GM19372 (cell line): ENCODE data around the gene TTC34.

Experiments used
- ATAC-seq: cut with Tn5 transposase; IDR thresholded peaks from one replicate; pipeline ENCODE4 v1.9.1; 2021; ENCODE audit warnings: mild to moderate bottlenecking, low read depth, moderate library complexity; ENCODE audit not compliant: unreplicated experiment

The TTC34 gene

DNA sequence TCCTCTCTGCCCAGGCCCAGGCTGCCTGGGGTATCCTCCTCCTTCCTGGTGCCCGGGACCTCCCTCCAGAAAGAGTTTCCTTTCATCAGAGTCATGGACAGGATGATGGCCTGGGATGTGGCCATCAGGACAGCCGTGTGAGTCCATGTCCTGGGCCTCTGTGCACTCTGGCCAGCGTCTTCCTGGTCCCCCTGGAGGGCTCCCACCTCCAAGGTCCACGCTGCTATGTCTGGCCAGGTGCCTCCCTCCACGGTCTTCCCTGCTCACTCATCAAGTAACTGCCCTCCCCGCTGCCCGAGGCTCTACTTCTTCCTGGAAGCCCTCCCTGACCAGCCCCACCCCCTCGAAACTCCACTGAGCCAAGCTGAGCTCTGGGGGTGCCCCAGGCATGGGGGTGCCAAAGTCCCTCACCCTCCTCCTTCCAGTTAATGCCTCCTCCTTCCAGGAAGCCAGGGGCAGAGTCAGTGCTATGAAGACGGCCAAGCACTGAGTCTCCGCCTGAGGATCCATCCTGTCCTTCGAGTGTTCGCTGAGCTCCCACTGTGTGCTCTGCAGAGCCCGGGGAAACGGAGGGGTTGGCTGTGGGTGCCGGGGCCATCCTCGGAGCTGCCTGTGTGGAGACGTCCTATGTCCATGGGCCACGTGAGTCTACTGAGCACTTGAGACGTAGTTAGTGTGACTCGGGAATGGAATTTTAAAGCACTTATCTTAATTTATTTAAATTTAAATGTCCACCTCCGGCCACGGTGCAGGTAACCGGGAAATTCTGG, 28.5 kb upstream of the TTC34 start:
- ATAC-seq, result no peak

DNA sequence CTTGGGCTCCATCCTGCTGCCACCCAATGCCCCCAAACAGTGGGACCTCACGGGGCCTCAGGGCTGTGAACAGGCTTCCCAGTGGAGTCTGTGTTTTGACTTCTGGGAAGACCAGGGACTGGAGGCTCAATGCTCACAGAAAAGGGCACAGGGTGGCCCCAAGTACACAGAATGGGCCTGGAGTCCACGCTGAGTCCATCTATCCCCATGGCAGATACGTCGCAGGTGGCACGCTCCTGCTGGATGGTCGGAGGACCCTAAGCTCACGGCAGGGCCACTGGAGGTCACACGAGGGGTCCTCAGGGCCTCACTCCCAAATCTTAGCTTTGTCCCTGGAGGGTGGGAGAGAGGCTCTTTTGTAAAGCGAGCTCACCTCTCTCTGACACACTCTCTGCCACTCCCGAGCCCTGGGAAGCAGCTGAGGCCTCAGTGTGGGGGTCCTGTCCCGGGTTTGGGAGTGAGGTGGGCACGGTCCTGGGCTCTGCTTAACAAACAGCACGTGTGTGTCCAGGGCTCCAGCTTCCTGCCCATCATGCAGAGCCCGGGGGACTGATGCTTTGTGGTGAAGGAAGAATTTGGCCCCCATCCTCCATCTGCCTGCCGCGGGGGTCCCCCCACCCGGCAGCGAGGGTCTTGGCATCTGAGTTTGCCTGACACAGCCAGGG, 27.2 kb upstream of the TTC34 start:
- ATAC-seq, result no peak

GRCh38 chr1:2826736-2827292, 25.3 kb upstream of the TTC34 start:
- ATAC-seq, result no peak

GRCh38 chr1:2826316-2826715, 24.8 kb upstream of the TTC34 start:
- no peak for ATAC-seq

- no peak for ATAC-seq
Observed at GRCh38 chr1:2825487-2826189, 24.1 kb upstream of the TTC34 start.

GRCh38 chr1:2824999-2825398, 23.5 kb upstream of the TTC34 start:
- no peak for ATAC-seq

- ATAC-seq, result no peak
Observed at GRCh38 chr1:2823921-2824610, 22.6 kb upstream of the TTC34 start.

- ATAC-seq, result no peak
Observed at GRCh38 chr1:2822621-2823145, 21.2 kb upstream of the TTC34 start.

DNA sequence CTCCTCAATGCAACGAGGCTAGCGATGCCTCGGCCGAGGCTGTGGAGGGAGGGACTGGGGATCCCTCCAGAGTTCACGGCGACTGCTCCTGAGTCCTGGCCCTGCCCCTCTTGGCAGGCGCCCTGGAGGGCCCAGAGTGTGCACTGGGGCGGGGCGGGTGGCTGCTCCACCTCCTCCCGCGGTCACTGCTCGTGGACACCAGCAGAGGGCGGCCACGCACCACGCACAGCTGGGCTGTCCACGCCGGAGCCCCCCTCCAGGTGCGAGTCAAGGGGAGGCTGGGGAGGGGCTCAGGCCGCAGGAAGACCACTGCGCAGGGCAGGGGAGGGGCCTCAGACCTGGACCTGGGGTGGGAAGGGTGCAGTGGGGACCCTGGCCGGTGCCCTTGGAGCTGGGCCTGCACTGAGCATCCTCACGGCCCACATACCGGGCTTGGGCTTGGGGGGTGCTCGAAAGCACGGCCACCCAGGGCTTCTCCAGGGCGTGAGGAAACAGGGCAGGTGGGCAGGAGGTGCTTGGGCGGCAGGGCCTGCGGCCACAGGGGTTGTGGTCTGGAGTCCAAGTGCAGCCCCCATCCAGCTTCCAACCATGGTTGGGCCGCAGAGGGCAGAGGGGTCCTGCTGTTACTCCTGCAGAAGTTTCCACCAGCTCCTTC, 20.6 kb upstream of the TTC34 start:
- no peak for ATAC-seq

DNA sequence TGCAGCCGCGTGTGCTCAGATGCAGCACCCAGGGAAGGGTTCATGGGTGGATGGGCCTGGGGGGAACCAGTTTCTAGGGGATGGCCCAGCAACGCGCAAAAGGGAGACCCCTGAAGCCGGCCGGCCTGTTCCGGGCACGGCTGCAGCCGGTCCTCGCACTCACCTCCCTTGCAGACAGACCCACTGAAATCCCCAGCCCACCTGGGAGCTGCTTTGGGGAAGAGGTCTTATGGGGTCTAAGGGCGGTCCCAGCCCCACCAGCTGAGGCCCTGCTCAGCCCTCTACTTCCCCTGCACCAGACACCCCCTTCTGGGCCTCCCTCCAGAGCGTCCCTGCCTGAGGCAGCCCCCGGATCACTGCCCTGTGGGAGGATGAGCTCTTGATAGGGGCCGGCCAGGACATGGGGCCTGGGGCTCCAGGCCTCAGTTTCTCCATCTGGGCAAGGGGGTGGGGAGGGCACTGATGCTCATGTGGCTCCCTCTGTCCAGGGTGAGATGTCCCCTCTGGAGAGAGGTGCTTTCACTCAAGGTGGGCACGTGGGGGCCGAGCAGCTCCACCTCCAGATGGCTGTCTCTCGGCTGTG, 20.0 kb upstream of the TTC34 start:
- no peak for ATAC-seq

DNA sequence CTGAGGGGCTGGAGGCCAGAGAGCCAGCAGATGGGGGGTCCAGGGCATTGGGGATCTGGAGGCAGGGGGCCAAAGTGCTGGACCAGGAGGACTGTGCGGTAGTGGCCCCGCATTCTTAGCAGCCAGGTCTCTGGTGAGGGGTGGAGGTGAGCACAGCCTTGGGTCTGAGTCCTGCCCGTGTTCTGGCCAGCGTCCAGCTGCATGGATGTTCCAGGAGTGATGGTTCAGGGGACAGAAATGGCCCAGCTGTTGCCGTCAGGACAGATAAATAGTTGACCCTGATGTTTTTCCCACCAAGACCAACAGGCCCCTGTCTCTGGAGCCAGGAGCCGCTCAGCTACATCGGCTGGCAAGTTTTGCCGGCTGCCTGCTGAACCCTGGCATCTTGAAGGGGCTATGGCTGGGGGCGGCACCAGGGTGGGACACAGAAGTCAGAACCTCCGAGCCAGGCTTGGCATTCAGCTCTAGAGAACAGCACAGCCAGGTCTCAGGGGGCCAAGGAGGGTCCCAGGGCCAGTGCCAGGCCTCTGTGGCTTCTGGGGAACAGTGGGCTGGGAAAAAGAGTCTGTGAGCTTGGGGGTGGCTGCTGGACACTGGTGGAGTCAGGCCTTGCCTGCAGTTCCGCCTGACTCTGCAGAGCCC, 19.4 kb upstream of the TTC34 start:
- ATAC-seq, result no peak

- no peak for ATAC-seq
Observed at GRCh38 chr1:2819831-2820730, 18.6 kb upstream of the TTC34 start.

DNA sequence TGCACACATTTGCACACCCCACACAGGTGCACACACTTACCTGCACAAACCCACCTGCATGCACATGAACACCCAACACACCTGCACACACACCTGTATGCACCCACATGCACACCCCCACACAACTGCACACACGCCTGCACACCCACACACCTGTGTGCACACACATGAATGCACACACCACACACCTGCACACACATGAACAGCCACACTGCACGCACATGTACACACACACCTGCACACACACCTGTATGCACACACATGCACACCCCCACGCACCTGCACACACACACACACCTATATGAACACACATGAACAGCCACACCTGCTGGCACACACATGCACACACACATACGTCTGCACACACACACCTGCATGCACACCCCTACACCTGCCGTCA, 17.9 kb upstream of the TTC34 start:
- no peak for ATAC-seq

GRCh38 chr1:2817784-2818564, 16.5 kb upstream of the TTC34 start:
- no peak for ATAC-seq

- ATAC-seq, result no peak
Observed at GRCh38 chr1:2816786-2817185, 15.3 kb upstream of the TTC34 start.

- no peak for ATAC-seq
Observed at GRCh38 chr1:2815551-2815950, 14.1 kb upstream of the TTC34 start.

- ATAC-seq, result no peak
Observed at GRCh38 chr1:2814511-2815075, 13.1 kb upstream of the TTC34 start.
